ENCODE measurements around the gene ARID3B. TPM values are rescaled to one million over a fixed set of nuclear protein-coding genes. Genes with fewer than 3 reads are reported as not detected.

ARID3B gene
- total RNA-seq, 1 experiment from 2014 or later: 2.8 TPM

- DNase-seq (ENCODE audit: extremely low read depth, low read depth): no peak
Observed at GRCh38 chr15:74633781-74634180, 92.8 kb downstream of the ARID3B start.

GRCh38 chr15:74635228-74635627, 94.2 kb downstream of the ARID3B start:
- DNase-seq (ENCODE audit: extremely low read depth, low read depth): peak; percentile 75

GRCh38 chr15:74636984-74637383, 96.0 kb downstream of the ARID3B start:
- DNase-seq (ENCODE audit: extremely low read depth, low read depth): no peak

GRCh38 chr15:74641151-74641550, 100.1 kb downstream of the ARID3B start:
- DNase-seq (ENCODE audit: extremely low read depth, low read depth): no peak

- DNase-seq (ENCODE audit: extremely low read depth, low read depth): no peak
Observed at GRCh38 chr15:74642348-74642733, 101.3 kb downstream of the ARID3B start.

- no peak for DNase-seq (ENCODE audit: extremely low read depth, low read depth)
Observed at GRCh38 chr15:74642734-74643664, 102.0 kb downstream of the ARID3B start.

- DNase-seq (ENCODE audit: extremely low read depth, low read depth): no peak
Observed at GRCh38 chr15:74643665-74644204, 102.7 kb downstream of the ARID3B start.

GRCh38 chr15:74646480-74646879, 105.5 kb downstream of the ARID3B start:
- DNase-seq (ENCODE audit: extremely low read depth, low read depth): no peak

Other genes starting within 250 kb of the ARID3B start
- not detected in 2 replicates for gene CYP11A1, start 173.6 kb upstream of the ARID3B start, total RNA-seq (2014; rRNA removed; shearing (Covaris generic))
- 0.12 and 0.20 TPM in 2 replicates for gene SEMA7A, start 107.3 kb upstream of the ARID3B start, total RNA-seq (2014; rRNA removed; shearing (Covaris generic))
- 39.8 and 47.7 TPM in 2 replicates for gene UBL7, start 80.1 kb upstream of the ARID3B start, total RNA-seq (2014; rRNA removed; shearing (Covaris generic))
- 37.8 and 49.8 TPM in 2 replicates for gene CLK3, start 74.6 kb downstream of the ARID3B start, total RNA-seq (2014; rRNA removed; shearing (Covaris generic))
- 8.8 and 10.3 TPM in 2 replicates for gene EDC3, start 154.8 kb downstream of the ARID3B start, total RNA-seq (2014; rRNA removed; shearing (Covaris generic))
- gene CYP1A1, start 184.3 kb downstream of the ARID3B start, total RNA-seq (2014; rRNA removed; shearing (Covaris generic)): not detected in 2 replicates
- not detected in 2 replicates for gene CYP1A2, start 207.6 kb downstream of the ARID3B start, total RNA-seq (2014; rRNA removed; shearing (Covaris generic))
- 22.4 and 26.7 TPM in 2 replicates for gene CSK, start 240.9 kb downstream of the ARID3B start, total RNA-seq (2014; rRNA removed; shearing (Covaris generic))

Measured in NCI-H460 (cell line).